Measurements from ENCODE around the gene SKAP1. TPM values are rescaled to one million over a fixed set of nuclear protein-coding genes. Genes with fewer than 3 reads are reported as not detected.
A peak's percentile ranks its signal among the peaks of the same experiment; 100 is the strongest.
"Not testable (repeated sequence)": the region's sequence is repeated elsewhere in the genome, so short reads cannot be mapped to it uniquely, and the experiment has no call there.

Gene SKAP1
- polyA plus RNA-seq, 1 of the 3 experiments (the other 2 are of a cell fraction), result not detected

DNA sequence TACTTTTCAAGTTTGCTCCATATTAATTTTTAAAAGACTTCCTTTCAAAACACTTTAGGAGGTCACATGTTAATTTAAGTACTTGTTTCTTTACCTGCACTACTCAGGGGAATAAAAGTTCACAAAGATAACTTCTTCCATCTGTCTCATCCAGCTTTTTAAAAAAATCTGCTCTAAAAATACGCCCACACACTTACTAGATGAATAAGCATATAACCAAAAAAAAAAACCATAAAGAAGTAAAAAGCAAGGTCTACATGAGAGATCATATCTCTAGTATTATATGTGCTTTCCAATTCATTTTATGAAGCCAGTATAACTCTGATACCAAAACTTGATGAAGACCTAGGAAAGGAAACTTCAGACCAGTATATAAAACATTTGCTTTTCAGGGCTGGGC lies 17.2 kb downstream of the SKAP1 start:
- ChIA-PET POLR2A (no interaction called here), CTCF (interaction anchor here (0.7 to 0.8 kb wide), 3 partner anchors 10 to 814 kb away, joined by 3 read pairs; no protein-coding TSS in a partner anchor)
- Histone ChIP-seq H3K9ac (no peak overlapping the region), H3K36me3 (replicated peaks in 1 of 2; ENCODE audit: control insufficient read depth in 1 of 2, insufficient read depth in 2 of 2, low read length in 1 of 2) (no peaks in the 10 kb centered on the region), H3K79me2 (ENCODE audit: insufficient read depth) (no peaks in the 10 kb centered on the region), H3K9me2 (no peaks in the 10 kb centered on the region; the same call in 1 of the 2 replicates), H3K27me3 (ENCODE audit: insufficient read depth) (peaks cover 76% of the 10 kb centered on the region), H3K4me3 (ENCODE audit: low read depth in 2 of 2, low read length in 1 of 2) (no peak overlapping the region), H4K20me1 (ENCODE audit: insufficient read depth) (no peaks in the 10 kb centered on the region), H3K4me1 (ENCODE audit: control insufficient read depth in 1 of 2, insufficient read depth in 2 of 2, low read depth in 1 of 2, low read length in 1 of 2) (no peaks in the 10 kb centered on the region), H3K9me3 (no peaks in the 10 kb centered on the region), H2AFZ (ENCODE audit: low read depth) (no peak overlapping the region), H3K27ac (ENCODE audit: low read depth in 2 of 2, low read length in 1 of 2) (no peak overlapping the region), H3F3A (replicated peaks; ENCODE audit: insufficient read depth) (no peaks in the 10 kb centered on the region), H3K4me2 (no peak overlapping the region)
- WGBS (ENCODE audit: low lambda C conversion rate), result 2% methylated on average over 1 of the region's 1 CpG
- TF ChIP-seq RAD21 (IDR thresholded peaks at IDR 0.05; ENCODE audit: low read length), result no peak
- no peak for TF ChIP-seq FOXM1 (IDR thresholded peaks at IDR 0.05; ENCODE audit: low read depth)
- DNase-seq, result no peak

- 22% methylated on average over 7 of the region's 7 CpGs for WGBS (ENCODE audit: low lambda C conversion rate)
- H3K4me3 ChIP-seq (ENCODE audit: low read depth in 2 of 2, low read length in 1 of 2); H3F3A ChIP-seq (replicated peaks; ENCODE audit: insufficient read depth); H3K9ac ChIP-seq; H4K20me1 ChIP-seq (ENCODE audit: insufficient read depth); H3K79me2 ChIP-seq (ENCODE audit: insufficient read depth); H3K9me2 ChIP-seq; DNase-seq; H3K4me2 ChIP-seq; H3K4me1 ChIP-seq (ENCODE audit: control insufficient read depth in 1 of 2, insufficient read depth in 2 of 2, low read depth in 1 of 2, low read length in 1 of 2); H3K27ac ChIP-seq (ENCODE audit: low read depth in 2 of 2, low read length in 1 of 2); H3K9me3 ChIP-seq; H3K36me3 ChIP-seq (replicated peaks in 1 of 2; ENCODE audit: control insufficient read depth in 1 of 2, insufficient read depth in 2 of 2, low read length in 1 of 2); H2AFZ ChIP-seq (ENCODE audit: low read depth); POLR2A ChIA-PET: not testable (repeated sequence)
- CTCF ChIA-PET, result interaction anchor here (0.6 kb wide), 1 partner anchor 103 kb away, joined by 3 read pairs; no protein-coding TSS in a partner anchor
- TF ChIP-seq, protein P1, sequence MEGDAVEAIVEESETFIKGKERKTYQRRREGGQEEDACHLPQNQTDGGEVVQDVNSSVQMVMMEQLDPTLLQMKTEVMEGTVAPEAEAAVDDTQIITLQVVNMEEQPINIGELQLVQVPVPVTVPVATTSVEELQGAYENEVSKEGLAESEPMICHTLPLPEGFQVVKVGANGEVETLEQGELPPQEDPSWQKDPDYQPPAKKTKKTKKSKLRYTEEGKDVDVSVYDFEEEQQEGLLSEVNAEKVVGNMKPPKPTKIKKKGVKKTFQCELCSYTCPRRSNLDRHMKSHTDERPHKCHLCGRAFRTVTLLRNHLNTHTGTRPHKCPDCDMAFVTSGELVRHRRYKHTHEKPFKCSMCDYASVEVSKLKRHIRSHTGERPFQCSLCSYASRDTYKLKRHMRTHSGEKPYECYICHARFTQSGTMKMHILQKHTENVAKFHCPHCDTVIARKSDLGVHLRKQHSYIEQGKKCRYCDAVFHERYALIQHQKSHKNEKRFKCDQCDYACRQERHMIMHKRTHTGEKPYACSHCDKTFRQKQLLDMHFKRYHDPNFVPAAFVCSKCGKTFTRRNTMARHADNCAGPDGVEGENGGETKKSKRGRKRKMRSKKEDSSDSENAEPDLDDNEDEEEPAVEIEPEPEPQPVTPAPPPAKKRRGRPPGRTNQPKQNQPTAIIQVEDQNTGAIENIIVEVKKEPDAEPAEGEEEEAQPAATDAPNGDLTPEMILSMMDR (IDR thresholded peaks at IDR 0.05), result peak; percentile 22; the same call in 1 of the 2 replicates
- H3K27me3 ChIP-seq (ENCODE audit: insufficient read depth), result peaks cover 75% of the 10 kb centered on the region
These were observed 19.2 kb downstream of the SKAP1 start for GRCh38 chr17:48410821-48411220.

- H3K79me2 ChIP-seq (ENCODE audit: insufficient read depth), result no peaks in the 10 kb centered on the region
- H3K4me2 ChIP-seq, result no peak overlapping the region
- no peak overlapping the region for H3K27ac ChIP-seq (ENCODE audit: low read depth in 2 of 2, low read length in 1 of 2)
- no peaks in the 10 kb centered on the region for H3K9me3 ChIP-seq
- H3F3A ChIP-seq (replicated peaks; ENCODE audit: insufficient read depth), result no peaks in the 10 kb centered on the region
- H4K20me1 ChIP-seq (ENCODE audit: insufficient read depth), result no peaks in the 10 kb centered on the region
- H3K9me2 ChIP-seq, result no peaks in the 10 kb centered on the region; the same call in 1 of the 2 replicates
- H2AFZ ChIP-seq (ENCODE audit: low read depth), result no peak overlapping the region
- H3K27me3 ChIP-seq (ENCODE audit: insufficient read depth), result peaks cover 70% of the 10 kb centered on the region
- no peaks in the 10 kb centered on the region for H3K4me1 ChIP-seq (ENCODE audit: control insufficient read depth in 1 of 2, insufficient read depth in 2 of 2, low read depth in 1 of 2, low read length in 1 of 2)
- no peak for DNase-seq
- no peaks in the 10 kb centered on the region for H3K36me3 ChIP-seq (replicated peaks in 1 of 2; ENCODE audit: control insufficient read depth in 1 of 2, insufficient read depth in 2 of 2, low read length in 1 of 2)
- no peak for TF ChIP-seq GABPA (IDR thresholded peaks at IDR 0.05; ENCODE audit: low read depth)
- TF ChIP-seq FOXJ3 (CRISPR knock-in tag; IDR thresholded peaks at IDR 0.05), result no peak
- WGBS (ENCODE audit: low lambda C conversion rate), result 24% methylated on average over 5 of the region's 5 CpGs
- ChIA-PET POLR2A (no interaction called here), CTCF (interaction anchor here (0.9 to 1.9 kb wide), 4 partner anchors 10 to 48 kb away, joined by 3 to 5 read pairs (median 4); no protein-coding TSS in a partner anchor)
- H3K4me3 ChIP-seq (ENCODE audit: low read depth in 2 of 2, low read length in 1 of 2), result no peak overlapping the region
- no peak overlapping the region for H3K9ac ChIP-seq
These were observed 20.4 kb downstream of the SKAP1 start for GRCh38 chr17:48409607-48410006.

All from SK-N-SH (cell line).